Measurements from ENCODE around the gene IVNS1ABP. TPM values are rescaled to one million over a fixed set of nuclear protein-coding genes. Genes with fewer than 3 reads are reported as not detected.

The IVNS1ABP gene
- total RNA-seq, 6 experiments from 2014 or later, result 34.1 to 52.4 (median 41.2) TPM

- no peak for TF ChIP-seq CTCF (IDR thresholded peaks at IDR 0.05)
- DNase-seq, result no peak
- Mint-ChIP-seq H3K36me3 (ENCODE audit: low read depth) (no peaks in the 10 kb centered on the region), H3K4me3 (no peak overlapping the region), H3K4me1 (ENCODE audit: low read depth) (peaks cover 20% of the 10 kb centered on the region), H3K27ac (no peak overlapping the region), H3K27me3 (ENCODE audit: insufficient read depth) (no peaks in the 10 kb centered on the region; the same call in none of the 2 replicates), H3K9me3 (no peaks in the 10 kb centered on the region)
Observed at GRCh38 chr1:185342672-185343259, 25.7 kb upstream of the IVNS1ABP start.

GRCh38 chr1:185342017-185342416 is 25.0 kb upstream of the IVNS1ABP start:
- Mint-ChIP-seq H3K9me3 (no peaks in the 10 kb centered on the region), H3K27ac (no peak overlapping the region), H3K27me3 (ENCODE audit: insufficient read depth) (peaks cover 4% of the 10 kb centered on the region), H3K4me3 (no peak overlapping the region), H3K4me1 (ENCODE audit: low read depth) (peaks cover 28% of the 10 kb centered on the region), H3K36me3 (ENCODE audit: low read depth) (no peaks in the 10 kb centered on the region)
- DNase-seq, result no peak
- TF ChIP-seq CTCF (IDR thresholded peaks at IDR 0.05), result no peak

DNA sequence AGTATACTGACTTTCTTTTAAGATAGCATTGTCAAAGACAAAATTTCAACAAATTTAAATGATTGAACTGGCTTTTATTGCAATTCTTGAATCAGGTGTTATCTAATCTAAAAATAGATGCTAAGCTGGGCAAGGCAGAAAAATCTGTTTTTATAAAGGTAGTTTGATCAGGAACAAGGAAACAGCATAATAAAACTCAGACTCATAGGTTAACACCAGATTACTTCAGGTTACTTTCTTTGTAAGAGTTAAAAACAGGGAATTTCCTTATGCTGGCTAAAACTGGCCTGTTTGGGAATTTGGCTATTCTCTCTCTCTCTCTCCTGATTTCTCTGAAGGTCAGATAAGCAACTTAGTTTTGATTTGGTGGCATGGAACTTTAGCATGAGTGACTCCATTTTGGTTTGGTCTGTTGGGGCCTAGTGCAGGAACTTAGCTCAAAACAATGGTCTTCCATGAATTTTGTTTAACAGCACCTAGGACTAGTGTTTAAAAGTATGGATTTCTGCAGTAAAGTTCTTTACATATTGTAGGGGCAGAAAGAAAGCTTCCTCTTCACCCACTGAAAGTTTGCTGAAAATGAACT is 24.2 kb upstream of the IVNS1ABP start:
- Mint-ChIP-seq H3K36me3 (ENCODE audit: low read depth) (no peaks in the 10 kb centered on the region), H3K27ac (no peak overlapping the region), H3K9me3 (no peaks in the 10 kb centered on the region), H3K4me1 (ENCODE audit: low read depth) (peaks cover 31% of the 10 kb centered on the region), H3K4me3 (no peak overlapping the region), H3K27me3 (ENCODE audit: insufficient read depth) (peaks cover 4% of the 10 kb centered on the region)
- TF ChIP-seq CTCF (IDR thresholded peaks at IDR 0.05), result no peak
- no peak for DNase-seq

DNA sequence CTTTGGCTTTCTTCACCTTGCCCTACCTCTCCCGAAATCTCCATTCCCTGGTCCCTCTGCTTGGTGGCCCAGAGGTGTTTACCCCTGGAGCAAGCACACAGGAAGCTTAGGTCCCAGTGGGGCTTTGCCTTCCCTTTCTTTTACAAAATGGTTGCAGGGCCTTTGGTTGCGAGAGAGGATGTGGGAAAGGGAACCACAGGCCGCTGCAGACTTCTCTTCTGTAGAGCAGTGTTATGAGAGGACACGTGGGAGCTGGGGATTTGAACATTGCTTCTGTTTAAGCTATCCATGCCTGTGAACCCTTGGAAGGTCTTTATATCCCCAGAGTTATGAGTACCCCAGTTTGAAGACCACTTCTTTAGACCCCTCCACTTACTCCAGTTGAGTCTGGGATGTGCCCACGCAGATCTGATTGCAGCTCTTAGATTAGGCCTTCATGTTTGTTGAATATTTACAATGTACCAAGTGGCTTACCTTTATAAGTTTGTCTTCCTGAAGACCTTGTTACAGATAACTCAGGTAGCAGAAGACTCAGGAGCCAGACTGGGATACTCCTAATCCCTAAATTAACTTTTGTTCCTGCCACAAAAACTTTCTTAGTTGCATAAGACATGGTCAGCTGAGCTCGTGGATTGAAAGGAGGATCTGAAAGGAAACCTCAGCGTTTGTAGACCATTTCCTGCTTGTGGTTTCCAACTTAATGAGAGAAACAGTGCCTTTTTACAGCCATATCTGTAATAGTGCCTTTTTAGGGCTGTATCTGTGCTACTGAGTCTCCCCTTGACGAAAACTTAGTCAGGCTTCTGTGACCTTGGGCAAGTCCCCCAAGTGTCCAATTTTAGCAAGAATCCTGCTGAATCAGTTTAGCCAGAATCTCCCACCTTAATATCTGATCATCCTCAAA is 21.9 kb upstream of the IVNS1ABP start:
- H3K27ac Mint-ChIP-seq, result no peak overlapping the region
- DNase-seq, result no peak
- peaks cover 4% of the 10 kb centered on the region for H3K27me3 Mint-ChIP-seq (ENCODE audit: insufficient read depth)
- H3K36me3 Mint-ChIP-seq (ENCODE audit: low read depth), result no peaks in the 10 kb centered on the region
- no peaks in the 10 kb centered on the region for H3K9me3 Mint-ChIP-seq
- H3K4me1 Mint-ChIP-seq (ENCODE audit: low read depth), result peaks cover 31% of the 10 kb centered on the region
- no peak for TF ChIP-seq CTCF (IDR thresholded peaks at IDR 0.05)
- H3K4me3 Mint-ChIP-seq, result no peak overlapping the region

GRCh38 chr1:185337246-185337645 is 20.2 kb upstream of the IVNS1ABP start:
- no peaks in the 10 kb centered on the region for H3K9me3 Mint-ChIP-seq
- no peak for TF ChIP-seq CTCF (IDR thresholded peaks at IDR 0.05)
- H3K27me3 Mint-ChIP-seq (ENCODE audit: insufficient read depth), result peaks cover 4% of the 10 kb centered on the region
- peak; percentile 47 for DNase-seq
- peak overlapping the region; percentile 32 for H3K27ac Mint-ChIP-seq
- peaks cover 31% of the 10 kb centered on the region for H3K4me1 Mint-ChIP-seq (ENCODE audit: low read depth)
- H3K4me3 Mint-ChIP-seq, result peak overlapping the region; percentile 28
- H3K36me3 Mint-ChIP-seq (ENCODE audit: low read depth), result no peaks in the 10 kb centered on the region
